Trophoblast cell (in vitro differentiated cells and primary cell): ENCODE measurements around the gene LCE3B.

ENCODE experiments used
- DNase-seq, 2 donors: peaks; one replicate each; pipeline ENCODE4 v3.0.0-alpha.2; 2016
- H2AFZ ChIP-seq: 2 replicates; pipeline ENCODE4 v1.6.1; 2013; ENCODE audit warnings: low read length, moderate library complexity, mild to moderate bottlenecking; ENCODE audit not compliant: insufficient read depth, poor library complexity
- H2AK5ac ChIP-seq: 2 replicates; pipeline ENCODE4 v1.6.1; 2013; ENCODE audit warnings: mild to moderate bottlenecking, low read length
- H2BK120ac ChIP-seq: 2 replicates; pipeline ENCODE4 v1.6.1; 2013; ENCODE audit warnings: low read length, mild to moderate bottlenecking, moderate library complexity; ENCODE audit not compliant: insufficient read depth, poor library complexity
- H2BK12ac ChIP-seq: 2 replicates; pipeline ENCODE4 v1.6.1; 2013; ENCODE audit warnings: mild to moderate bottlenecking, low read length, moderate library complexity
- H2BK5ac ChIP-seq: 2 replicates; pipeline ENCODE4 v1.6.1; 2013; ENCODE audit warnings: low read length, low read depth, moderate library complexity, mild to moderate bottlenecking; ENCODE audit not compliant: poor library complexity
- H3K14ac ChIP-seq: 2 replicates; pipeline ENCODE4 v1.6.1; 2013; ENCODE audit warnings: mild to moderate bottlenecking, low read length
- H3K18ac ChIP-seq: 2 replicates; pipeline ENCODE4 v1.6.1; 2013; ENCODE audit warnings: mild to moderate bottlenecking, low read length
- H3K23ac ChIP-seq: 2 replicates; pipeline ENCODE4 v1.6.1; 2013; ENCODE audit warnings: low read length
- H3K27ac ChIP-seq: 2 replicates; pipeline ENCODE4 v1.5.1; 2013; ENCODE audit warnings: low read depth, mild to moderate bottlenecking, inconsistent platforms, low read length, moderate library complexity
- H3K27me3 ChIP-seq: 2 replicates; pipeline ENCODE4 v1.6.1; 2013; ENCODE audit warnings: inconsistent platforms, mild to moderate bottlenecking, low read length, moderate library complexity; ENCODE audit not compliant: insufficient read depth
- H3K36me3 ChIP-seq, 2 experiments: 1 replicate in 1 of 2; 2 replicates in 1 of 2; pipeline ENCODE4 v1.6.1; 2013; ENCODE audit warnings: low read length in 2 of 2, mild to moderate bottlenecking in 2 of 2, moderate library complexity in 1 of 2; ENCODE audit not compliant: insufficient read depth in 2 of 2, control insufficient read depth in 1 of 2
- H3K4ac ChIP-seq: 2 replicates; pipeline ENCODE4 v1.6.1; 2013; ENCODE audit warnings: low read depth, mild to moderate bottlenecking, low read length, moderate library complexity
- H3K4me1 ChIP-seq, 2 experiments: 1 replicate in 1 of 2; 2 replicates in 1 of 2; pipeline ENCODE4 v1.6.1; 2013; ENCODE audit warnings: low read length in 2 of 2, mild to moderate bottlenecking in 2 of 2, moderate library complexity in 1 of 2; ENCODE audit not compliant: insufficient read depth in 2 of 2, control insufficient read depth in 1 of 2
- H3K4me2 ChIP-seq: 2 replicates; pipeline ENCODE4 v1.6.1; 2013; ENCODE audit warnings: inconsistent platforms, mild to moderate bottlenecking, low read length, moderate library complexity
- H3K4me3 ChIP-seq: 2 replicates; pipeline ENCODE4 v1.5.1; 2013; ENCODE audit warnings: mild to moderate bottlenecking, low read depth, low read length, inconsistent platforms
- H3K79me1 ChIP-seq: one replicate; pipeline ENCODE4 v1.6.1; 2013; ENCODE audit warnings: low read length
- H3K79me2 ChIP-seq: 2 replicates; pipeline ENCODE4 v1.6.1; 2013; ENCODE audit warnings: low read length, mild to moderate bottlenecking; ENCODE audit not compliant: control insufficient read depth, insufficient read depth, poor library complexity
- H3K9ac ChIP-seq: 2 replicates; pipeline ENCODE4 v1.6.1; 2013; ENCODE audit warnings: mild to moderate bottlenecking, low read length
- H3K9me3 ChIP-seq: 2 replicates; pipeline ENCODE4 v1.6.1; 2013; ENCODE audit warnings: low read depth, mild to moderate bottlenecking, control low read depth, inconsistent platforms, low read length; ENCODE audit not compliant: insufficient read depth
- H4K12ac ChIP-seq: 2 replicates; pipeline ENCODE4 v1.6.1; 2013; ENCODE audit warnings: low read depth, mild to moderate bottlenecking, low read length, moderate library complexity
- H4K8ac ChIP-seq: 2 replicates; pipeline ENCODE4 v1.6.1; 2013; ENCODE audit warnings: low read depth, mild to moderate bottlenecking, low read length, moderate library complexity
- H4K91ac ChIP-seq: one replicate; pipeline ENCODE4 v1.6.1; 2013; ENCODE audit warnings: low read depth, mild to moderate bottlenecking, low read length, moderate library complexity
- WGBS: extraction: QIAGEN DNeasy Blood & Tissue Kit; methylation state at CpG from one replicate; pipeline ENCODE4 v1.1.7; 2013; ENCODE audit warnings: missing lambda C conversion rate; ENCODE audit not compliant: insufficient read length, insufficient coverage; ENCODE audit errors: extremely low coverage; 5-methylcytosine and 5-hydroxymethylcytosine counted together

The LCE3B gene

DNA sequence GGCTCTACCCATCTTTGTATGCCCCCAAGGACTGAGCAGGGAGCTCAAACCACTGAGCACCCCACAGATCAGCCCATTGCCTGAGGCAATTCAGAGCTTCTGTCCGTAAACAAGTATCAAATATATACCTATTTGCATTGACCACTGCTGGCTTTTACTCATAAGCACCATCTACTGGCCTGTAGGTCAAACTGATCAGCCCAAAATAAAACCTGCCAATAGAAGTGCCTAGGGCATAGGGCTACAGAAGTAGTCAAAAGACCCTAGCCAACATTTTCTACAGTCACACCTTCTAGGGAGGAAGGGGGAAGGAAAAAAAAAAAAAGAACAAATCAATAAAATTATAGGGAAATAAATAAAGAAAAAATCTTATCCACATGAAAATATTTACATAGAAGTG, 28.0 kb upstream of the LCE3B start:
- no peak overlapping the region for H3K18ac ChIP-seq
- no peak overlapping the region for H4K12ac ChIP-seq
- no peak overlapping the region for H4K8ac ChIP-seq
- no peaks in the 10 kb centered on the region for H3K27me3 ChIP-seq
- H3K27ac ChIP-seq: no peak overlapping the region
- H2AK5ac ChIP-seq: no peak overlapping the region
- no peak overlapping the region for H4K91ac ChIP-seq
- WGBS: no CpG with 5 or more reads among the region's 1 CpG
- H2BK12ac ChIP-seq: no peak overlapping the region
- H3K23ac ChIP-seq: no peak overlapping the region
- no peak overlapping the region for H2AFZ ChIP-seq
- H3K4me1 ChIP-seq: no peaks in the 10 kb centered on the region
- H3K9me3 ChIP-seq: no peaks in the 10 kb centered on the region
- no peaks in the 10 kb centered on the region for H3K79me1 ChIP-seq
- H3K9ac ChIP-seq: no peak overlapping the region
- H3K4me2 ChIP-seq: no peak overlapping the region
- no peak overlapping the region for H3K14ac ChIP-seq
- H3K4ac ChIP-seq: no peak overlapping the region
- H3K79me2 ChIP-seq: no peaks in the 10 kb centered on the region
- H2BK5ac ChIP-seq: no peak overlapping the region
- no peak overlapping the region for H2BK120ac ChIP-seq
- DNase-seq: no peak
- H3K36me3 ChIP-seq: no peaks in the 10 kb centered on the region
- no peak overlapping the region for H3K4me3 ChIP-seq

GRCh38 chr1:152596986-152597385, 16.6 kb upstream of the LCE3B start:
- no peak overlapping the region for H2AK5ac ChIP-seq
- H3K79me2 ChIP-seq: no peaks in the 10 kb centered on the region
- no peaks in the 10 kb centered on the region for H3K4me1 ChIP-seq
- H3K4me3 ChIP-seq: no peak overlapping the region
- no peak overlapping the region for H3K9ac ChIP-seq
- H3K18ac ChIP-seq: no peak overlapping the region
- no peaks in the 10 kb centered on the region for H3K27me3 ChIP-seq
- no peaks in the 10 kb centered on the region for H3K36me3 ChIP-seq
- H3K79me1 ChIP-seq: no peaks in the 10 kb centered on the region
- no peak overlapping the region for H3K4me2 ChIP-seq
- no peak overlapping the region for H3K14ac ChIP-seq
- no peak overlapping the region for H2AFZ ChIP-seq
- H3K4ac ChIP-seq: no peak overlapping the region
- H3K23ac ChIP-seq: no peak overlapping the region
- no peak for DNase-seq
- WGBS: no CpG with 5 or more reads among the region's 2 CpGs
- H4K8ac ChIP-seq: no peak overlapping the region
- H2BK5ac ChIP-seq: no peak overlapping the region
- H4K12ac ChIP-seq: no peak overlapping the region
- H2BK120ac ChIP-seq: no peak overlapping the region
- H3K9me3 ChIP-seq: no peaks in the 10 kb centered on the region
- no peak overlapping the region for H4K91ac ChIP-seq
- H3K27ac ChIP-seq: no peak overlapping the region
- H2BK12ac ChIP-seq: no peak overlapping the region

DNA sequence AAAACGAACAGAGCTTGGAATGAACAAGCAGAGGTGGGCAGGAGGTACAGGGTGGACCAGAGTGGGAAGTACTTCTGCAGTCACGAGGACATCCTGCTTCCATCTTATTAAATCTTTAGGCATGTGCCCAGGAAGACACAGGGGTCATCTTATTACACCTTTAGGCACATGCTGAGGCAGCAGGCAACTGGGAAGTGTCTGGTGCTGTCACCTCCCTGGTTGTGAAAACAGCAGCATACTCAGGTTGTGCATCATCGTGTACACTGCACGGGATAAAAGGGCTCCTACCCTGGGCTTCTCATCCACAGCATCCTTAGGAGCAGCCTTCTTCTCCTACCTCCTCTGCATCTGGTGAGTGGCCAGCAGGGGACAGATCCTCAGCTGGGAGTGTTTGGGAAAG, 13.7 kb upstream of the LCE3B start, which contains the start of gene LCE3C:
LCE3C (plus strand) TSS at position 301 of the 400 bp plus-strand sequence. CDS start 498 bp downstream, outside the sequence.
- H2AFZ ChIP-seq: no peak within 1 kb of the TSS
- no peaks in the 10 kb centered on the region for H3K36me3 ChIP-seq
- WGBS: no CpG with 5 or more reads among the region's 4 CpGs
- H3K9me3 ChIP-seq: no peaks in the 10 kb centered on the region
- H2BK12ac ChIP-seq: no peak within 1 kb of the TSS
- H3K4ac ChIP-seq: no peak within 1 kb of the TSS
- H3K27ac ChIP-seq: no peak within 1 kb of the TSS
- H3K4me2 ChIP-seq: no peak within 1 kb of the TSS
- H4K12ac ChIP-seq: no peak within 1 kb of the TSS
- no peaks in the 10 kb centered on the region for H3K79me1 ChIP-seq
- H2AK5ac ChIP-seq: no peak within 1 kb of the TSS
- no peak for DNase-seq
- H4K8ac ChIP-seq: no peak within 1 kb of the TSS
- H4K91ac ChIP-seq: no peak within 1 kb of the TSS
- H3K14ac ChIP-seq: no peak within 1 kb of the TSS
- no peak within 1 kb of the TSS for H2BK120ac ChIP-seq
- no peak within 1 kb of the TSS for H3K9ac ChIP-seq
- no peak within 1 kb of the TSS for H2BK5ac ChIP-seq
- no peaks in the 10 kb centered on the region for H3K27me3 ChIP-seq
- no peak within 1 kb of the TSS for H3K23ac ChIP-seq
- H3K4me3 ChIP-seq: no peak within 1 kb of the TSS
- H3K18ac ChIP-seq: no peak within 1 kb of the TSS
- no peaks in the 10 kb centered on the region for H3K4me1 ChIP-seq
- H3K79me2 ChIP-seq: no peaks in the 10 kb centered on the region

DNA sequence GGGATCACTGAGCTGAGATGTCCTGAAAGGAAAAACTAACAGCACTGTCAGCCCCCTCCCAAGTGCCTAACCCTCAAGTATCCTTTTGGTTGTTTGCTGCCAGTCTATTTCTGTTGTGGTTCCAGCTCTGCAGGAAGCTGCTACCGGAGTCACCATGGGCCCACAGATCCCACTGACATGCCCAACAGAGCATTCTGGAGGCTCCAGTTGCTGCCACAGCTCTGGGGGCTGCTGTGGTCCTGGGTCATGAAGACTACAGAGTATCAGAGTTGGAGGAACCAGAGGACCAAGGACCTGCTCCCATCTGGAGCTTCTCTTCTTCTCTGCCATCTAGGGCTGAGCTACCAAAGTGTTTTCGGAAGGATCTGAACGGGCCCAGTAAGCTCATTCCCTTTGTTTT, 8.4 kb downstream of the LCE3B start:
- H3K4me2 ChIP-seq: no peak overlapping the region
- WGBS: no CpG with 5 or more reads among the region's 3 CpGs
- DNase-seq: no peak

More for the DNA sequence above, 8.4 kb downstream of the LCE3B start:
- no peak overlapping the region for H3K27ac ChIP-seq
- H3K18ac ChIP-seq: no peak overlapping the region
- no peak overlapping the region for H4K12ac ChIP-seq
- H3K27me3 ChIP-seq: no peaks in the 10 kb centered on the region
- no peak overlapping the region for H4K8ac ChIP-seq
- peaks cover 31% of the 10 kb centered on the region for H3K9me3 ChIP-seq
- H3K36me3 ChIP-seq: no peaks in the 10 kb centered on the region
- no peak overlapping the region for H2AFZ ChIP-seq
- no peak overlapping the region for H3K9ac ChIP-seq
- H2BK12ac ChIP-seq: no peak overlapping the region
- no peak overlapping the region for H2BK5ac ChIP-seq
- no peak overlapping the region for H4K91ac ChIP-seq
- H2AK5ac ChIP-seq: no peak overlapping the region
- no peak overlapping the region for H3K14ac ChIP-seq
- H2BK120ac ChIP-seq: no peak overlapping the region
- H3K4ac ChIP-seq: no peak overlapping the region
- no peak overlapping the region for H3K4me3 ChIP-seq
- no peak overlapping the region for H3K23ac ChIP-seq
- H3K79me1 ChIP-seq: no peaks in the 10 kb centered on the region
- H3K79me2 ChIP-seq: no peaks in the 10 kb centered on the region
- H3K4me1 ChIP-seq: no peaks in the 10 kb centered on the region
